ENCODE data around the gene RXRB.

The RXRB gene

GRCh38 chr6:33195304-33196165, 4.9 kb downstream of the RXRB start:
- DNase-seq, result no peak

- DNase-seq, result no peak
Measured at GRCh38 chr6:33194431-33194979, 6.0 kb downstream of the RXRB start.

- no peak for DNase-seq
Measured at GRCh38 chr6:33193619-33194018, 6.8 kb downstream of the RXRB start.

- peak; percentile 58 for DNase-seq
Measured at GRCh38 chr6:33192671-33193602, 7.5 kb downstream of the RXRB start.

- DNase-seq, result peak; percentile 52
Measured at GRCh38 chr6:33192105-33192646, 8.3 kb downstream of the RXRB start, which contains the start of gene COL11A2. Gene COL11A2 (minus strand): TSS chr6:33192467. CDS start chr6:33192240, 227 bp downstream.

- no peak for DNase-seq
Measured at GRCh38 chr6:33191383-33192104, 8.9 kb downstream of the RXRB start.

GRCh38 chr6:33190504-33191107, 9.9 kb downstream of the RXRB start:
- no peak for DNase-seq

GRCh38 chr6:33189625-33190448, 10.6 kb downstream of the RXRB start:
- no peak for DNase-seq

- no peak for DNase-seq
Measured at GRCh38 chr6:33189164-33189563, 11.3 kb downstream of the RXRB start.

- no peak for DNase-seq
Measured at GRCh38 chr6:33187809-33188208, 12.7 kb downstream of the RXRB start.

GRCh38 chr6:33185654-33186187, 14.7 kb downstream of the RXRB start:
- no peak for DNase-seq

GRCh38 chr6:33185190-33185589, 15.3 kb downstream of the RXRB start:
- DNase-seq, result no peak

GRCh38 chr6:33183071-33183683, 17.3 kb downstream of the RXRB start:
- DNase-seq, result no peak

- no peak for DNase-seq
Measured at GRCh38 chr6:33181141-33181540, 19.3 kb downstream of the RXRB start.

- DNase-seq, result no peak
Measured at GRCh38 chr6:33178755-33179475, 21.6 kb downstream of the RXRB start.

GRCh38 chr6:33177552-33178446, 22.7 kb downstream of the RXRB start:
- no peak for DNase-seq

GRCh38 chr6:33176906-33177305, 23.6 kb downstream of the RXRB start:
- no peak for DNase-seq

- no peak for DNase-seq
Measured at GRCh38 chr6:33175436-33176069, 24.9 kb downstream of the RXRB start.
